ENCODE data around the gene TGM5.

- TF ChIP-seq POLR2A (IDR thresholded peaks at IDR 0.05) = no peak
- TF ChIP-seq, protein P1, sequence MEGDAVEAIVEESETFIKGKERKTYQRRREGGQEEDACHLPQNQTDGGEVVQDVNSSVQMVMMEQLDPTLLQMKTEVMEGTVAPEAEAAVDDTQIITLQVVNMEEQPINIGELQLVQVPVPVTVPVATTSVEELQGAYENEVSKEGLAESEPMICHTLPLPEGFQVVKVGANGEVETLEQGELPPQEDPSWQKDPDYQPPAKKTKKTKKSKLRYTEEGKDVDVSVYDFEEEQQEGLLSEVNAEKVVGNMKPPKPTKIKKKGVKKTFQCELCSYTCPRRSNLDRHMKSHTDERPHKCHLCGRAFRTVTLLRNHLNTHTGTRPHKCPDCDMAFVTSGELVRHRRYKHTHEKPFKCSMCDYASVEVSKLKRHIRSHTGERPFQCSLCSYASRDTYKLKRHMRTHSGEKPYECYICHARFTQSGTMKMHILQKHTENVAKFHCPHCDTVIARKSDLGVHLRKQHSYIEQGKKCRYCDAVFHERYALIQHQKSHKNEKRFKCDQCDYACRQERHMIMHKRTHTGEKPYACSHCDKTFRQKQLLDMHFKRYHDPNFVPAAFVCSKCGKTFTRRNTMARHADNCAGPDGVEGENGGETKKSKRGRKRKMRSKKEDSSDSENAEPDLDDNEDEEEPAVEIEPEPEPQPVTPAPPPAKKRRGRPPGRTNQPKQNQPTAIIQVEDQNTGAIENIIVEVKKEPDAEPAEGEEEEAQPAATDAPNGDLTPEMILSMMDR (IDR thresholded peaks at IDR 0.05) = no peak
- no peak for TF ChIP-seq POLR2AphosphoS5 (IDR thresholded peaks at IDR 0.05)
Measured at GRCh38 chr15:43186003-43186353, 80.8 kb downstream of the TGM5 start.
